HL-60 (cell line): ENCODE results near the gene ST7. TPM values are rescaled to one million over a fixed set of nuclear protein-coding genes. Genes with fewer than 3 reads are reported as not detected.

ENCODE experiments used
- DNase-seq, 2 experiments: peaks; one replicate each; pipeline ENCODE4 v3.0.0-alpha.2; 2010 to 2020; ENCODE audit warnings: low read depth in 1 of 2, low spot score in 1 of 2
- H3K27ac ChIP-seq: fragments of 250-450 bp; sonication (Bioruptor Pico); replicated peaks from 2 replicates; pipeline ENCODE4 v1.5.1; 2020; ENCODE audit warnings: mild to moderate bottlenecking, moderate library complexity
- H3K27me3 ChIP-seq: fragments of 250-450 bp; sonication (Bioruptor Pico); 2 replicates; pipeline ENCODE4 v1.5.1; 2021; ENCODE audit warnings: mild to moderate bottlenecking, moderate library complexity; ENCODE audit not compliant: insufficient read depth, poor library complexity, severe bottlenecking
- H3K4me3 ChIP-seq: replicated peaks from 2 replicates; pipeline ENCODE4 v1.5.1; 2011; ENCODE audit warnings: mild to moderate bottlenecking, control low read depth, low read length; ENCODE audit not compliant: insufficient read depth
- GABPA ChIP-seq: IDR thresholded peaks from 2 replicates; pipeline ENCODE4 v1.6.1; 2012; ENCODE audit warnings: low read depth
- POLR2AphosphoS5 ChIP-seq: IDR thresholded peaks from 2 replicates; pipeline ENCODE4 v1.6.1; 2012; ENCODE audit warnings: low read depth
- SPI1 ChIP-seq: IDR thresholded peaks from 2 replicates; pipeline ENCODE4 v1.6.1; 2012; ENCODE audit warnings: low read depth, mild to moderate bottlenecking, borderline replicate concordance
- microRNA-seq: library from miRNA; unstranded; fragments of <30 nt; microRNA quantifications from one replicate; pipeline ENCODE4, GENCODE V29; 2018
- TF ChIP-seq, protein P1 (sequence below): IDR thresholded peaks from one replicate; pipeline ENCODE4 v1.5.1; 2011; ENCODE audit warnings: low read length, control low read depth, inconsistent platforms; ENCODE audit not compliant: insufficient read depth
- TF ChIP-seq, protein P2 (sequence below): IDR thresholded peaks from 2 replicates; pipeline ENCODE4 v1.6.1; 2012; ENCODE audit warnings: low read depth; ENCODE audit not compliant: insufficient replicate concordance

Gene ST7

DNA sequence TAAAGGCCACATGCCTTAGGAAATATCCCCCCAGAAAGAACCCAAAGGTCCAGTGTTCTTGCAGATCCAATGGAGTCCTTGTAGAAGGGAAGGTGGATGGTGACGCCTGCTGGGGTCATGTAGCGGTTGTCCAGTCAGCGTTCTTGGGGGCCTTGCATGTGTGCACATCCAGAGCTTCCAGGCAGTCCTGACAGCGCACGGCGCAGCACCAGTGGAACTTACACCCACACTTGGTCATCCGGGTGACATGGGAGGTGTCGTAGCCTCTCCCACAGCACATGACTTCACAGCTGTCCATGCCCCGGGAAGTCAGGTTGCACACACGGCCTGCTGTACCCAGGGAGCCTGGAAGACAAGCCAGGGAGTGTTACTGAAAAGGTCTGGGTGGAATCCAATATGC, 324.7 kb downstream of the ST7 start:
- H3K4me3 ChIP-seq: no peak overlapping the region
- no peak overlapping the region for H3K27ac ChIP-seq
- DNase-seq: no peak
- TF ChIP-seq GABPA (no peak), POLR2AphosphoS5 (no peak), SPI1 (no peak)
- TF ChIP-seq, protein P1, sequence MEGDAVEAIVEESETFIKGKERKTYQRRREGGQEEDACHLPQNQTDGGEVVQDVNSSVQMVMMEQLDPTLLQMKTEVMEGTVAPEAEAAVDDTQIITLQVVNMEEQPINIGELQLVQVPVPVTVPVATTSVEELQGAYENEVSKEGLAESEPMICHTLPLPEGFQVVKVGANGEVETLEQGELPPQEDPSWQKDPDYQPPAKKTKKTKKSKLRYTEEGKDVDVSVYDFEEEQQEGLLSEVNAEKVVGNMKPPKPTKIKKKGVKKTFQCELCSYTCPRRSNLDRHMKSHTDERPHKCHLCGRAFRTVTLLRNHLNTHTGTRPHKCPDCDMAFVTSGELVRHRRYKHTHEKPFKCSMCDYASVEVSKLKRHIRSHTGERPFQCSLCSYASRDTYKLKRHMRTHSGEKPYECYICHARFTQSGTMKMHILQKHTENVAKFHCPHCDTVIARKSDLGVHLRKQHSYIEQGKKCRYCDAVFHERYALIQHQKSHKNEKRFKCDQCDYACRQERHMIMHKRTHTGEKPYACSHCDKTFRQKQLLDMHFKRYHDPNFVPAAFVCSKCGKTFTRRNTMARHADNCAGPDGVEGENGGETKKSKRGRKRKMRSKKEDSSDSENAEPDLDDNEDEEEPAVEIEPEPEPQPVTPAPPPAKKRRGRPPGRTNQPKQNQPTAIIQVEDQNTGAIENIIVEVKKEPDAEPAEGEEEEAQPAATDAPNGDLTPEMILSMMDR: no peak
- TF ChIP-seq, protein P2, sequence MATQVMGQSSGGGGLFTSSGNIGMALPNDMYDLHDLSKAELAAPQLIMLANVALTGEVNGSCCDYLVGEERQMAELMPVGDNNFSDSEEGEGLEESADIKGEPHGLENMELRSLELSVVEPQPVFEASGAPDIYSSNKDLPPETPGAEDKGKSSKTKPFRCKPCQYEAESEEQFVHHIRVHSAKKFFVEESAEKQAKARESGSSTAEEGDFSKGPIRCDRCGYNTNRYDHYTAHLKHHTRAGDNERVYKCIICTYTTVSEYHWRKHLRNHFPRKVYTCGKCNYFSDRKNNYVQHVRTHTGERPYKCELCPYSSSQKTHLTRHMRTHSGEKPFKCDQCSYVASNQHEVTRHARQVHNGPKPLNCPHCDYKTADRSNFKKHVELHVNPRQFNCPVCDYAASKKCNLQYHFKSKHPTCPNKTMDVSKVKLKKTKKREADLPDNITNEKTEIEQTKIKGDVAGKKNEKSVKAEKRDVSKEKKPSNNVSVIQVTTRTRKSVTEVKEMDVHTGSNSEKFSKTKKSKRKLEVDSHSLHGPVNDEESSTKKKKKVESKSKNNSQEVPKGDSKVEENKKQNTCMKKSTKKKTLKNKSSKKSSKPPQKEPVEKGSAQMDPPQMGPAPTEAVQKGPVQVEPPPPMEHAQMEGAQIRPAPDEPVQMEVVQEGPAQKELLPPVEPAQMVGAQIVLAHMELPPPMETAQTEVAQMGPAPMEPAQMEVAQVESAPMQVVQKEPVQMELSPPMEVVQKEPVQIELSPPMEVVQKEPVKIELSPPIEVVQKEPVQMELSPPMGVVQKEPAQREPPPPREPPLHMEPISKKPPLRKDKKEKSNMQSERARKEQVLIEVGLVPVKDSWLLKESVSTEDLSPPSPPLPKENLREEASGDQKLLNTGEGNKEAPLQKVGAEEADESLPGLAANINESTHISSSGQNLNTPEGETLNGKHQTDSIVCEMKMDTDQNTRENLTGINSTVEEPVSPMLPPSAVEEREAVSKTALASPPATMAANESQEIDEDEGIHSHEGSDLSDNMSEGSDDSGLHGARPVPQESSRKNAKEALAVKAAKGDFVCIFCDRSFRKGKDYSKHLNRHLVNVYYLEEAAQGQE: no peak
- H3K27me3 ChIP-seq: peaks cover 6% of the 10 kb centered on the region

DNA sequence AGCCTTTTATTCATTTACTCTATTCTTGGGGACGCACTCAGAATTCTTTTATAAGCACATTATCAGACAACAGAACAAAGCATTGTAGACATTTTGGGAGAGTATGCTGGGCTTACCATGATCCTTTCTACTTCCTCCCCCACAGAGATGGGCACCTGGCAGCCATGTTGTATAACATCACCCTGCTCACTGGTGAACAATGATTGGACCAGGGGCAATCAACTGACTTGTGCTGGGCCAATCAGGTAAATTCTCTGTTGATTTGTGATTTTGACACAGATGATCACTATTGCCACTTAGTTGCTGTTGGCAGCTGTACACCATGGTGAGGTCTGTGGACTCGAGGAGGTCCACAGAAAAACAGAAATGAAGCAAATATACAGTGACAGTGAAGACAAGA, 325.9 kb downstream of the ST7 start:
- Histone ChIP-seq H3K27ac (no peak overlapping the region), H3K4me3 (no peak overlapping the region), H3K27me3 (peaks cover 6% of the 10 kb centered on the region)
- no peak for DNase-seq
- TF ChIP-seq, protein P1: no peak
- TF ChIP-seq, protein P2: no peak

Small RNA genes within 50 kb of the gene (microRNA-seq; reads per million reads assigned to microRNA genes)
- not detected for gene MIR6132
